ENCODE measurements around the gene KIF9. TPM values are rescaled to one million over a fixed set of nuclear protein-coding genes. Genes with fewer than 3 reads are reported as not detected.
"Not testable (repeated sequence)": the region's sequence is repeated elsewhere in the genome, so short reads cannot be mapped to it uniquely, and the experiment has no call there.

KIF9 gene
- total RNA-seq, 1 experiment from 2014 or later, result 5.1 TPM

DNA sequence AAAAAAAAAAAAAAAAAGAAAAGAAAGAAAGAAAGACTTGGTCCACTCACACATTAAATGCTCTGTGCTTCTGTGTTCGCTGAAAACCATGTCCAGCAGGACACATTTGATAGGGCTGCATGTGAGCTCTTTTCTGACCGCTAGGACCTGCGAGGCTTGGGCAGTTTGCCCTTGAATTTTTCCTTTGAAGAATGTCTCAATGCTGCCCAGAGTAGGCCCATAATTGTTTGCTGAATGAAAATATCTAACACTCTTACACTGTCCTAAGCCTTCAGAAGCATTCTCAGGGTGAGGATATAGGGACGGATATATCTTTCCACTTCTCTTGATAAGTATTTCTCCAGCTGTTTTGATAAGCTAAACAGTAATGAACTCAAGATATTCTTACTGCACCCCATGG is 6.0 kb downstream of the KIF9 start:
- Histone ChIP-seq H3K36me3 (no peaks in the 10 kb centered on the region), H3K27ac (no peak overlapping the region), H3K9me3 (replicated peaks) (no peaks in the 10 kb centered on the region), H3K4me3 (no peak overlapping the region), H3K4me1 (no peaks in the 10 kb centered on the region; the same call in 1 of the 2 replicates), H3K27me3 (no peaks in the 10 kb centered on the region)
- DNase-seq, result no peak

- no peaks in the 10 kb centered on the region for H3K9me3 ChIP-seq (replicated peaks)
- no peak overlapping the region for H3K4me3 ChIP-seq
- DNase-seq, result no peak
- H3K27ac ChIP-seq, result no peak overlapping the region
- H3K36me3 ChIP-seq, result no peaks in the 10 kb centered on the region
- H3K27me3 ChIP-seq, result no peaks in the 10 kb centered on the region
- H3K4me1 ChIP-seq, result no peaks in the 10 kb centered on the region
Measured at GRCh38 chr3:47274652-47275051, 7.9 kb downstream of the KIF9 start.

DNA sequence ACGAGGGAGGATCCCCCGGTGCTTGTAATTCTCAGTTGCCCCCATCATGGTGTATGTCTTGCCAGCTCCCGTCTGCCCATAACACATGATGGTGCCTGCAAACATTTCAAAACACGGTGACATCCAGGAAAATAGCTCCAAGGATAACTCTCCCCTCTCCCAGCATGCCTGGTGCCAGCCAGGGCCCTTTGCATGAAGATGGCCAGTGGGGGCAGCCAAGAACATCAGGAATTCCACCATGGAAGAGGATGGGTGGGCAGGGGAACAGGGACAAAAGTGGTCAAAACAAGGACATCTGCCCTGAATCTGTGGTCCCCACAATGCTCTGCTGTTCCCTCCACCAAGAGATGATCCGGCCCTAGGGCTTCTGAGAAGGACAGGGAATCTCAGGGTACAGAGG is 9.0 kb downstream of the KIF9 start:
- H3K4me1 ChIP-seq, result no peaks in the 10 kb centered on the region
- H3K27me3 ChIP-seq, result no peaks in the 10 kb centered on the region
- H3K27ac ChIP-seq, result no peak overlapping the region
- H3K36me3 ChIP-seq, result no peaks in the 10 kb centered on the region
- no peak for DNase-seq
- no peak overlapping the region for H3K4me3 ChIP-seq
- no peaks in the 10 kb centered on the region for H3K9me3 ChIP-seq (replicated peaks)

- peaks cover 20% of the 10 kb centered on the region for H3K4me1 ChIP-seq
- H3K9me3 ChIP-seq (replicated peaks), result no peaks in the 10 kb centered on the region
- H3K36me3 ChIP-seq, result no peaks in the 10 kb centered on the region
- H3K4me3 ChIP-seq, result no peak overlapping the region
- DNase-seq, result no peak
- no peak overlapping the region for H3K27ac ChIP-seq
- H3K27me3 ChIP-seq, result no peaks in the 10 kb centered on the region
Measured at GRCh38 chr3:47270526-47270925, 12.1 kb downstream of the KIF9 start.

- no peaks in the 10 kb centered on the region for H3K9me3 ChIP-seq (replicated peaks)
- peaks cover 24% of the 10 kb centered on the region for H3K4me1 ChIP-seq
- no peak overlapping the region for H3K27ac ChIP-seq
- H3K4me3 ChIP-seq, result no peak overlapping the region
- H3K27me3 ChIP-seq, result no peaks in the 10 kb centered on the region
- no peak for DNase-seq
- H3K36me3 ChIP-seq, result no peaks in the 10 kb centered on the region
Measured at GRCh38 chr3:47267490-47267824, 15.1 kb downstream of the KIF9 start.

DNA sequence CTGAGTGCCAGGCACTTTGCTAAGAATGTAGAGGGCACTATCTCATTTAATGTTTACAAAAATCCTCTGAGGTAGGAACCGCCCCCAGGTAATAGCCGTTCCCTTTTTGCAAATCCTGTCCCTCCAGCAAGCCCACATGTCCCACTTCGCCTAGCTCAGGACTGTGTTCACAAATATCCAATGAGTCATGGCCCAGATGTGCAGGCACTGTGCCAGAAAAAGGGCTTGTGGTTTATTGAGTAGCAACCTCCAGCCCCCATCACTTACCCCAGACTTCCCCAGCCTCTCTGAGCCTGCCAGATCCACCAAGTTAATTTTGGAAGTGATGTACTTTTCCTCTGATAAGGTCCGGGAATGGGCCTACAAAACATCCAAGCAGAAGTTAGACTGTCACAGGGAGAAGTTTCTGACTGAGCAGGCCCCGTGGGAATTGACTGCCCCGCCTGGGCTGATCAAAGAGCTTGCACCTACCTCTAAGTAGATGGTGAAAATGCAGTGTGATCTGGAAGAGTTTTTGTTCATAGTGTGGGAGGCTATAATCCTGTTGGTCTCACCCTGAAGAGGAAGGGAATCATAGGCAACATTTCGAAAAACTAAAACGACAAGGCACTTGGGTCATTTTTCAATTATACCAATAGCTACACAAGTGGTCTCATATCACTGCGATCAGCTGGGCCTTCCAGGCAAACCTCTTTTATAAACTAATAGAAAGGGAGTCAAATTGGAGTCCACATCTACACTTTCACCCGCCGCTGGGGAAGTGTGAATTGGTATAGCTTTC is 15.7 kb downstream of the KIF9 start:
- DNase-seq, result peak; percentile 92 to 96
- no peaks in the 10 kb centered on the region for H3K27me3 ChIP-seq
- H3K4me3 ChIP-seq, result no peak overlapping the region
- H3K4me1 ChIP-seq, result peaks cover 24% of the 10 kb centered on the region
- H3K27ac ChIP-seq, result peak overlapping the region; percentile 44
- H3K36me3 ChIP-seq, result no peaks in the 10 kb centered on the region
- no peaks in the 10 kb centered on the region for H3K9me3 ChIP-seq (replicated peaks)

GRCh38 chr3:47265725-47266428 is 16.7 kb downstream of the KIF9 start:
- no peaks in the 10 kb centered on the region for H3K27me3 ChIP-seq
- peaks cover 24% of the 10 kb centered on the region for H3K4me1 ChIP-seq
- no peaks in the 10 kb centered on the region for H3K9me3 ChIP-seq (replicated peaks)
- no peak overlapping the region for H3K4me3 ChIP-seq
- H3K36me3 ChIP-seq, result no peaks in the 10 kb centered on the region
- H3K27ac ChIP-seq, result peak overlapping the region; percentile 44
- DNase-seq, result peak; percentile 28 to 49

GRCh38 chr3:47265008-47265407 is 17.6 kb downstream of the KIF9 start:
- Histone ChIP-seq H3K4me3 (no peak overlapping the region), H3K27me3 (no peaks in the 10 kb centered on the region), H3K27ac (no peak overlapping the region), H3K36me3 (no peaks in the 10 kb centered on the region), H3K9me3 (replicated peaks) (no peaks in the 10 kb centered on the region), H3K4me1 (peaks cover 24% of the 10 kb centered on the region)
- DNase-seq, result no peak

DNA sequence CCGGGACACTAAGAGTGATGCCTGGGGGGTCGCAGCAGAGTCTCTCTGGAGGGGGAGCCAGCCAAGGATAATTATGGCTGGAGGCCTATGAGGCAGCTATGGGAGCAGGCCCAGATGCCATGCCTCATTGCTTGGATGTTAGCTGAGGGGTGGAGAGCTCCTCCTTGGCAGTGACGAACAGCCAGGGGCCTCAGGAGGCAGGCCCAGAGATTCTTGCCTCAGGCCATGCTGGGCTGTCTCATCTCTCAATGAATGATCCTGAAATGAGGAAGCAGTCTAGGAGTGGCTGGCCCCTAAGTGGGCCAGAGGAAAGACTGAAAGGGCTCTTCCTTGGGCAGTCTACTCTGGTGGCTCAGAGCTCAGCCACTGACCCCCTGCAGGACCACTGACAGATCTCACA is 21.3 kb downstream of the KIF9 start:
- no peaks in the 10 kb centered on the region for H3K27me3 ChIP-seq
- no peak overlapping the region for H3K27ac ChIP-seq
- H3K4me1 ChIP-seq, result peaks cover 13% of the 10 kb centered on the region
- no peaks in the 10 kb centered on the region for H3K36me3 ChIP-seq
- no peaks in the 10 kb centered on the region for H3K9me3 ChIP-seq (replicated peaks)
- DNase-seq, result no peak
- no peak overlapping the region for H3K4me3 ChIP-seq

DNA sequence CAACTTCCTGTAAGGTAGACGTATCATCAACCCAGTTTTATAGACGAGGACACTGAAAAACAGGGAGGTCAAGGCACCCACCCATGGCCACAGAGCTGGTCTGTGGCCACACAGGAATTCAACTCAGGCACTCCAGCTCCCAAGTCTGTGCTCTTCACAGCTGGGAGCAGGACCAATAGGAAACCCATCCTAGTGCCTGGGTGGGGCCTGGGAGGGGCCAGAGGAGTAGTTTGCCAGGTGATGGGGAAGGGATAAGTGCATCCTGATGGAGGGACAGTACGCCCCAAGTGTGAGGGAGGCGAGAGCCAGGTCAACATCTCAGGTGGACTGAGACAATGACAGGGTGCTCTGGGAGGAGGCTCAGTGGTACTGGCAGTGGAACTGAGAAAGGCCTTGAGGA is 22.0 kb downstream of the KIF9 start:
- Histone ChIP-seq H3K36me3 (no peaks in the 10 kb centered on the region), H3K27me3 (no peaks in the 10 kb centered on the region), H3K27ac (no peak overlapping the region), H3K4me3 (no peak overlapping the region), H3K9me3 (replicated peaks) (no peaks in the 10 kb centered on the region), H3K4me1 (peaks cover 6% of the 10 kb centered on the region)
- DNase-seq, result no peak

DNA sequence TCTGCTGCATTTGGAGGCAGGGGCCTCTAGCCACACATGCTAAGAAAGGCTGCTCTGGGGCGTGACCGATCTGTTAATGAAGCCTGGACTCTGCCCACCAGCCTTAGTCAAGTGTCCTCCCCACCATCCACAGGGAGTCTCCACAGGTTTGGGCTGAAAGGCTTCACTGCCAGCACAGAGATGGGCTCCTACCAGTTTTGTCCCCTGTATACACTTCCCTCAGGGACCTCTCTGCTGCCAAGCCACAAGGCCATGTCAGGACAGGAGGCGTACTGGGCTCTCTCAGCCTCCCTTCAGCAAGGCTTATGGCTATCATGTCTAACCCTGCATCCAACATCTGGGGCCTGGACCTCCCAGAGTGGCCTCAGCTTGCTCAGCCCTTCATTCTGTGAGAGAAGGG is 23.5 kb downstream of the KIF9 start:
- H3K27ac ChIP-seq, result no peak overlapping the region
- no peaks in the 10 kb centered on the region; the same call in 1 of the 2 replicates for H3K4me1 ChIP-seq
- no peaks in the 10 kb centered on the region for H3K9me3 ChIP-seq (replicated peaks)
- DNase-seq, result no peak
- H3K36me3 ChIP-seq, result no peaks in the 10 kb centered on the region
- H3K4me3 ChIP-seq, result no peak overlapping the region
- no peaks in the 10 kb centered on the region for H3K27me3 ChIP-seq

GRCh38 chr3:47256331-47256730 is 26.3 kb downstream of the KIF9 start:
- H3K27ac ChIP-seq; H3K9me3 ChIP-seq (replicated peaks); H3K4me3 ChIP-seq; H3K4me1 ChIP-seq; H3K36me3 ChIP-seq; DNase-seq; H3K27me3 ChIP-seq: not testable (repeated sequence)

DNA sequence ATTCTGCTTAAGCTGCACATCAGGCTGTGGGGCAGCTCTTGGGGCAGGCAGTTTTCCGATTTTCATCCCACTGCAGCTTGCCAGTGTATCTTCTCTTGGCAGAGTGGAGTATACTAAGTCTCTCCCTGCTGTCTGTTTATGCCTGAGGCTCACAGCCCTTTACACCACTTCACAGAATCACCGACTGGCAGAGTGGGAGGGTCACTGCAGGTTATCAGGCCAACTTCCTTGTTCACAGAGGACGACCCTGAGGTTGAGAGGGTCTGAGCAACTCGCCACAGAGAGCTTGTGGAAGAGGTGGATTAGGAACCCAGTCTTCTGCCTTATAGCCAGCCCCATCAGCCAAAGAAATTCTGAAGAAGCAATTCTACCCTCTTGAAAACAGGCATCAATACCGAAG is 30.9 kb downstream of the KIF9 start:
- no peak for DNase-seq
- Histone ChIP-seq H3K9me3 (replicated peaks) (no peaks in the 10 kb centered on the region), H3K27ac (no peak overlapping the region), H3K4me3 (no peak overlapping the region), H3K27me3 (no peaks in the 10 kb centered on the region), H3K4me1 (no peaks in the 10 kb centered on the region), H3K36me3 (no peaks in the 10 kb centered on the region)

- H3K9me3 ChIP-seq (replicated peaks); H3K36me3 ChIP-seq; H3K27me3 ChIP-seq; DNase-seq; H3K27ac ChIP-seq; H3K4me1 ChIP-seq; H3K4me3 ChIP-seq: not testable (repeated sequence)
Measured at GRCh38 chr3:47251085-47251484, 31.5 kb downstream of the KIF9 start.

DNA sequence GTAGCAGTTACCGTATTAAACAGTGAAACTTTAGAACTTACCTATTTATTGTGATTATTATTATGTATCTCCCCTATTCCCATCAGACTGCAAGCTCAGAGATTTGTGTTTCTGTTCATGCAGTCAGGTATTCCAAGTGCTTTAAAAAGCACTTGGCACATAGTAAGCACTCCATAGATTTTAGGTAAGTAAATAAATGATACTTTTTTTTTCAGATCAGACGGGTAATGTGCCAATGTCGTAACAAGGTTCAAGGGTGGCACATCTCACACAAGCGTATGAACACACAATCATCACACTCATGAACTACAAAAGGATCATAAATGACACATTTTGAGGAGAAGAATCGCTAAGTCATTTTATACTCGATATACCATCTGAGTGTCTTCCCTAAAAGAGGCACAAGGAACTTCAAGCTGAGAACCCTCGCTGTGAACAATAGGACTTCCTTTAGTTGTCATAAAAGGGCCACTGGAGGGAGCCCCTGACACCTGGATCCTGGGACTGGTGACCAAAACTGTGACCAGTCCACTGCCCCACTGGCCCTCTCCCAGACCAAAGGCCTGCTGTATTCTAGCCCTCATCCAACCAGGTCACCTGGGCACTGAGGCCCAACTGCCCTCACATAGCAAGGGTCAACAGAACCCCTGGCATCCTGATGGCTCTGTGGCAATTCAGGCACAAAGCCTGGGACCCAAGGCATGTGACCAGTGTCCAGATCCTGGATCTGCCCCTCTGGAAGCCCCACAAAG is 32.1 kb downstream of the KIF9 start:
- no peak overlapping the region for H3K4me3 ChIP-seq
- H3K36me3 ChIP-seq, result no peaks in the 10 kb centered on the region
- no peak overlapping the region for H3K27ac ChIP-seq
- H3K9me3 ChIP-seq (replicated peaks), result no peaks in the 10 kb centered on the region
- DNase-seq, result peak; percentile 40 to 63
- H3K27me3 ChIP-seq, result no peaks in the 10 kb centered on the region
- H3K4me1 ChIP-seq, result no peaks in the 10 kb centered on the region

Measured in SJCRH30 (cell line).